K562 (cell line): ENCODE results near the gene RAB3D. TPM values are rescaled to one million over a fixed set of nuclear protein-coding genes. Genes with fewer than 3 reads are reported as not detected.
A peak's percentile ranks its signal among the peaks of the same experiment; 100 is the strongest.

Experiments
- C11orf30 ChIP-seq: fragments of 450-650 bp; IDR thresholded peaks from 2 replicates; pipeline ENCODE4 v1.6.1; 2016; ENCODE audit warnings: low read depth, mild to moderate bottlenecking
- CTCF ChIP-seq, 3 experiments: IDR thresholded peaks in 2 of 3; conservative IDR thresholded peaks in 1 of 3; 2 replicates each; pipeline ENCODE4 v1.5.1; 2011 to 2012; ENCODE audit warnings: low read length in 3 of 3, mild to moderate bottlenecking in 3 of 3, control low read depth in 2 of 3, improper control_type of control experiment in 1 of 3, inconsistent platforms in 1 of 3, low read depth in 1 of 3, mixed read lengths in 1 of 3, moderate library complexity in 1 of 3; ENCODE audit not compliant: insufficient read depth in 2 of 3
- CXXC5 ChIP-seq: fragments of 250-450 bp; sonication (Bioruptor Pico); IDR thresholded peaks from 2 replicates; pipeline ENCODE4 v1.8.0; 2022; ENCODE audit warnings: inconsistent platforms, mild to moderate bottlenecking, moderate library complexity
- ELF1 ChIP-seq: fragments of 200-800 bp; sonication (Bioruptor generic); IDR thresholded peaks from 2 replicates; pipeline ENCODE4 v1.6.1; 2016; ENCODE audit warnings: missing genetic modification characterization, missing compliant biosample characterization
- ERF ChIP-seq: fragments of 450-650 bp; formaldehyde crosslinking; IDR thresholded peaks from 2 replicates; pipeline ENCODE4 v1.4.0; 2020; ENCODE audit warnings: mild to moderate bottlenecking, mixed read lengths
- FOS ChIP-seq: IDR thresholded peaks from 3 replicates; pipeline ENCODE4 v1.6.1; 2011; ENCODE audit not compliant: insufficient read length; ENCODE audit errors: extremely low read depth
- FOXK2 ChIP-seq, 2 experiments: fragments of 450-650 bp; IDR thresholded peaks in 1 of 2; conservative IDR thresholded peaks in 1 of 2; 2 replicates each; pipeline ENCODE4 v1.6.1; 2016; ENCODE audit warnings: low read depth in 2 of 2, mild to moderate bottlenecking in 1 of 2
- GABPA ChIP-seq: fragments of 200-800 bp; sonication (Bioruptor generic); conservative IDR thresholded peaks from 2 replicates; pipeline ENCODE4 v1.6.1; 2016; ENCODE audit warnings: low read depth, missing genetic modification characterization, missing compliant biosample characterization
- GTF2B ChIP-seq: IDR thresholded peaks from 2 replicates; pipeline ENCODE4 v1.6.1; 2011; ENCODE audit not compliant: insufficient read length; ENCODE audit errors: extremely low read depth
- PHF20 ChIP-seq: fragments of 450-650 bp; IDR thresholded peaks from 2 replicates; pipeline ENCODE4 v1.6.1; 2018; ENCODE audit not compliant: partially characterized antibody
- POLR2AphosphoS2 ChIP-seq: IDR thresholded peaks from 2 replicates; pipeline ENCODE4 v1.6.1; 2012; ENCODE audit warnings: low read length, improper control_type of control experiment
- RAD51 ChIP-seq: fragments of 450-650 bp; IDR thresholded peaks from 2 replicates; pipeline ENCODE4 v1.7.1; 2016; ENCODE audit warnings: low read depth, mild to moderate bottlenecking, borderline replicate concordance
- RBM15 ChIP-seq: fragments of 200-400 bp; formaldehyde crosslinking; IDR thresholded peaks from 2 replicates; pipeline ENCODE4 v1.6.1; 2018; ENCODE audit warnings: mild to moderate bottlenecking, low read length, moderate library complexity; ENCODE audit not compliant: insufficient read depth
- SNRNP70 ChIP-seq: fragments of 200-400 bp; formaldehyde crosslinking; optimal IDR thresholded peaks from 2 replicates; pipeline ENCODE3; 2017; ENCODE audit warnings: low read depth, low read length
- TOE1 ChIP-seq, 2 experiments: fragments of 450-650 bp in 1 of 2; sonication (generic) in 1 of 2; formaldehyde crosslinking in 1 of 2; IDR thresholded peaks; 2 replicates each; pipeline versions ENCODE4 v1.7.1 to v1.8.0; 2016 to 2022; ENCODE audit warnings: borderline replicate concordance in 2 of 2, mild to moderate bottlenecking in 2 of 2, antibody characterized with exemption in 1 of 2, inconsistent platforms in 1 of 2, low read depth in 1 of 2, missing genetic modification reagents in 1 of 2, moderate library complexity in 1 of 2
- ZBTB9 ChIP-seq: fragments of 450-650 bp; formaldehyde crosslinking; IDR thresholded peaks from 2 replicates; pipeline ENCODE4 v1.4.0; 2020; ENCODE audit warnings: mild to moderate bottlenecking, moderate library complexity
- ZNF512 ChIP-seq: IDR thresholded peaks from 2 replicates; pipeline ENCODE4 v1.6.1; 2016; ENCODE audit warnings: missing genetic modification characterization, missing compliant biosample characterization
- ZNF584 ChIP-seq: fragments of 200-800 bp; sonication (Bioruptor generic); IDR thresholded peaks from 2 replicates; pipeline ENCODE4 v1.6.1; 2016; ENCODE audit warnings: low read depth, mild to moderate bottlenecking, missing genetic modification characterization, missing compliant biosample characterization
- ZNF75A ChIP-seq: fragments of 450-650 bp; formaldehyde crosslinking; IDR thresholded peaks from 2 replicates; pipeline ENCODE4 v1.4.0; 2020; ENCODE audit warnings: mild to moderate bottlenecking
- polyA plus RNA-seq, 8 experiments: library from polyadenylated mRNA; depleted of rRNA in 4 of 8; stranded (reverse) in 5 of 8; unstranded in 3 of 8; fragments of >200 nt; fragmentation: Nextera tagmentation in 2 of 8; fragmentation: Illumina TruSeq in 1 of 8; extraction: Ambion mirVana in 2 of 8; extraction: Trizol in 1 of 8; gene quantifications; 2 replicates each; pipeline versions ENCODE4 v1.2.1 to v1.2.3, GENCODE V29; 2011 to 2014; ENCODE audit warnings: inconsistent platforms in 1 of 8, missing spikeins in 1 of 8
- total RNA-seq, 7 experiments: library from RNA; depleted of rRNA in 6 of 7; stranded (reverse); fragments of >200 nt in 6 of 7; fragmentation: Illumina TruSeq in 2 of 7; extraction: Trizol in 2 of 7; gene quantifications; 2 replicates each; pipeline versions ENCODE4 v1.2.1 to v1.2.3, GENCODE V29; 2011 to 2021; ENCODE audit warnings: low replicate concordance in 1 of 7
- TF ChIP-seq, protein P1 (sequence below): fragments of 200-800 bp; sonication (Bioruptor generic); IDR thresholded peaks from 2 replicates; pipeline ENCODE4 v1.6.1; 2017; ENCODE audit warnings: missing genetic modification characterization, missing compliant biosample characterization

Gene RAB3D
- total and polyA plus RNA-seq, 9 of the 15 experiments (the other 6 are each of a cell fraction or from before 2014, with no cell fraction given) = 0.34 to 3.3 (median 1.3) TPM

GRCh38 chr19:11377237-11377636 lies 37.8 kb upstream of the RAB3D start (continued):
- TF ChIP-seq GTF2B (no peak), CTCF (IDR thresholded peaks at IDR 0.05 in 2 of 3, conservative IDR thresholded peaks at IDR 0.05 in 1 of 3; ENCODE audit: insufficient read depth in 2 of 3, low read depth in 1 of 3, low read length in 3 of 3) (no peak), FOS (peak; percentile 43), ZNF75A (peak; percentile 24; the same call in 1 of the 2 replicates), TOE1 (IDR thresholded peaks at IDR 0.05; ENCODE audit: borderline replicate concordance) (peak; percentile 96), TOE1 (CRISPR knock-in tag; IDR thresholded peaks at IDR 0.05; ENCODE audit: borderline replicate concordance, low read depth) (no peak), ZBTB9 (CRISPR knock-in tag) (peak; percentile 51; the same call in 1 of the 2 replicates), ZNF584 (CRISPR knock-in tag) (peak; percentile 72; the same call in 1 of the 2 replicates), SNRNP70 (no peak), CXXC5 (peak; percentile 8; the same call in 1 of the 2 replicates), POLR2AphosphoS2 (0 out of 2 replicates have a peak, but pooled peaks have one; percentile 62), ZNF512 (tag) (no peak), PHF20 (peak; percentile 91), RAD51 (peak; percentile 96), FOXK2 (conservative IDR thresholded peaks at IDR 0.05 in 1 of 2, IDR thresholded peaks at IDR 0.05 in 1 of 2; ENCODE audit: low read depth in 2 of 2) (0 out of 4 replicates have a peak, but pooled peaks of 1 of the 2 experiments have one; percentile 40), ELF1 (tag) (peak; percentile 45; the same call in 1 of the 2 replicates), GABPA (tag) (no peak), RBM15 (no peak), C11orf30 (peak; percentile 23; the same call in 1 of the 2 replicates), ERF (CRISPR knock-in tag) (peak; percentile 22; the same call in 1 of the 2 replicates)
- TF ChIP-seq, protein P1, sequence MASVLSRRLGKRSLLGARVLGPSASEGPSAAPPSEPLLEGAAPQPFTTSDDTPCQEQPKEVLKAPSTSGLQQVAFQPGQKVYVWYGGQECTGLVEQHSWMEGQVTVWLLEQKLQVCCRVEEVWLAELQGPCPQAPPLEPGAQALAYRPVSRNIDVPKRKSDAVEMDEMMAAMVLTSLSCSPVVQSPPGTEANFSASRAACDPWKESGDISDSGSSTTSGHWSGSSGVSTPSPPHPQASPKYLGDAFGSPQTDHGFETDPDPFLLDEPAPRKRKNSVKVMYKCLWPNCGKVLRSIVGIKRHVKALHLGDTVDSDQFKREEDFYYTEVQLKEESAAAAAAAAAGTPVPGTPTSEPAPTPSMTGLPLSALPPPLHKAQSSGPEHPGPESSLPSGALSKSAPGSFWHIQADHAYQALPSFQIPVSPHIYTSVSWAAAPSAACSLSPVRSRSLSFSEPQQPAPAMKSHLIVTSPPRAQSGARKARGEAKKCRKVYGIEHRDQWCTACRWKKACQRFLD (CRISPR knock-in tag) = peak; percentile 55; the same call in 1 of the 2 replicates
